ENCODE data around the gene JADE3.

GRCh38 chrX:46876901-46877300, 35.3 kb upstream of the JADE3 start:
- no peak for TF ChIP-seq CTCF (IDR thresholded peaks at IDR 0.05; ENCODE audit: poor library complexity)
- no peak for TF ChIP-seq EZH2 (IDR thresholded peaks at IDR 0.05; ENCODE audit: borderline replicate concordance)
- TF ChIP-seq EZH2phosphoT487 (IDR thresholded peaks at IDR 0.05; ENCODE audit: low read depth, severe bottlenecking, unreplicated experiment) = no peak
